ENCODE measurements around the gene PIM3. TPM values are rescaled to one million over a fixed set of nuclear protein-coding genes. Genes with fewer than 3 reads are reported as not detected.

The PIM3 gene
- total RNA-seq (100 to 1,000 TPM; 227 to 241 TPM), total RNA-seq (87.3 to 229 reads per million in 2 donors)

DNA sequence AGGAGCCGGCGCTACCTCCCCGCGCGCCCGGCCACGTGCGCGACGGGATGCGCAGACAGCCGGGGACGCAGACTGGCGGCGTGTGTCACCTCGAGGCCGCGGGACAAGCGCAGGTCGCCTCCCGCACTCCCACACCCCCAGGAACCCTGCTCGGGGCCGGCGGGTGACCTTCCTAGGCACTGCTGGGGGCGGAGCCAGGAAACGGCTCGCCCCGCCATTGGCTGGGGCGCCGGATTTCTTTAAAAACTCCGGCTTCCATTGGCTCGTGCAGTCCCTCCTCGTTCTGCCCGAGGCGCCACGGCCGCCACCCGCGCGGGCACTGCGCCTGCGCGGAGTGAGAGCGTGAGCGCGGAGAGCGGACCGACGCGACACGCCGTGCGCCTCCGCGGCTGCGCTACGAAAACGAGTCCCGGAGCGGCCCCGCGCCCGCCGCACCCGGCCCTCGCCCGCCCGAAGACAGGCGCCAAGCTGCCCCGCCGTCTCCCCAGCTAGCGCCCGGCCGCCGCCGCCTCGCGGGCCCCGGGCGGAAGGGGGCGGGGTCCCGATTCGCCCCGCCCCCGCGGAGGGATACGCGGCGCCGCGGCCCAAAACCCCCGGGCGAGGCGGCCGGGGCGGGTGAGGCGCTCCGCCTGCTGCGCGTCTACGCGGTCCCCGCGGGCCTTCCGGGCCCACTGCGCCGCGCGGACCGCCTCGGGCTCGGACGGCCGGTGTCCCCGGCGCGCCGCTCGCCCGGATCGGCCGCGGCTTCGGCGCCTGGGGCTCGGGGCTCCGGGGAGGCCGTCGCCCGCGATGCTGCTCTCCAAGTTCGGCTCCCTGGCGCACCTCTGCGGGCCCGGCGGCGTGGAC, at the start of gene PIM3:
TSS of gene PIM3 (plus strand) at position 614 of the 846 bp plus-strand sequence. CDS start at position 790, 176 bp downstream.
- Mint-ChIP-seq H3K36me3 (ENCODE audit: low read depth) (no peaks in the 10 kb centered on the region), H3K4me1 (peaks cover 22% of the 10 kb centered on the region), H3K27me3 (no peaks in the 10 kb centered on the region), H3K27ac (peak within 1 kb of the TSS; percentile 98), H3K4me3 (peak within 1 kb of the TSS; percentile 93)
- DNase-seq (peak; percentile 84 to 88 (median 84)), ATAC-seq (peak; percentile 70)
- no peaks in the 10 kb centered on the region for H3K9me3 ChIP-seq (ENCODE audit: control insufficient read depth, low read length, poor library complexity, severe bottlenecking)

DNA sequence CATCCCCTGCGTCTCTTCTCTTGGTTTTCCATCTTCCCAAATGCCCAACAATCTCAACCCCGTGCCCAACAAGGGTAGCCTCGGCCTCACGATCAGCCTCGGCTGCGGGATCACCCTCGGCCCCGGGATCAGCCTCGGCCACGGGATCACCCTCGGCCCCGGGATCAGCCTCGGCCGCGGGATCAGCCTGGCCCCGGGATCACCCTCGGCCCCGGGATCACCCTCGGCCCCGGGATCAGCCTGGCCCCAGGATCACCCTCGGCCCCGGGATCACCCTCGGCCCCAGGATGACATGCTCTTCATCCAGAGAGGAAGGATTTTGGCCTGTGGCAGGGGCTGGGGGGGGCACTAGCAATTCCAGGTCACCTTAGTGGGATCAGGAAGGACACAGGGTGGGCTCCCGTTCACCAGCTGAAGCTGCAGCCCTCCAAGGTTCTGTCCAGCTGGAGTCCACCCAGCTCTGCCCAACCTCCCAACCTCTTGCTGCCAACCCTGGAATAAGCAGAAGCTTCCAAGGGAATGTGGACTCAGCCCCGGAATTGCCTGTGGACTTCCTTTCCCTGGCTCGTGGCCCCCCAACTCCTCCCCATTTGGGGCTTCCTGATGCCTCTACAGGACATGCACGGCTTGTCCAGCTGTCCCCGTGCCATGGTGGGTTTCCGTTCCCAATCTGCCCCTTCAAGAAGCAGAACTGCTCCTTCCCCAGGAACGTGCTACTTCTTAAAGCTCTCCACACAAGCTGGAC, 48.5 kb upstream of the PIM3 start:
- peaks cover 11% of the 10 kb centered on the region for H3K4me1 Mint-ChIP-seq
- no peaks in the 10 kb centered on the region for H3K9me3 ChIP-seq (ENCODE audit: control insufficient read depth, low read length, poor library complexity, severe bottlenecking)
- no peak for DNase-seq
- no peak overlapping the region for H3K4me3 Mint-ChIP-seq
- H3K27me3 Mint-ChIP-seq: no peaks in the 10 kb centered on the region
- no peaks in the 10 kb centered on the region for H3K36me3 Mint-ChIP-seq (ENCODE audit: low read depth)
- H3K27ac Mint-ChIP-seq: no peak overlapping the region
- no peak for ATAC-seq

DNA sequence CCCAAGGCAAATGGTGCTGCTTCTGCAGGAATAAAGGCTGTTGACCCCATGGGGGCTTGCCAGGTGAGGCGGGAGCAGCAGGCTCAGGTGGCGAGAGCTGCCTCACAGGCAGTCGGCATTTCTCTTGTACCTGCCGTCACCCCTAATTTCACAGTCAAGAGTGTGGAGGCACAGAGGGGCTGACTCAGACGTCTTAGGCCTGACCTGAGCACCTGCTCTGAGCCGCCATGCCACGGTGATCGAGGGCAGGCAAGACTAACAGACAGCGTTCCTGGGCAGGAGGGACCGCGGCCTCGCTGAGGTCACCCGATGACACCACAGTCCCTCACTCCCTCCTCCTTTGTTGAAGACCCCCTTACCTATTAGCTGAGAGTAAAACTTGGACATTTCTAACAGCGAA, 47.5 kb upstream of the PIM3 start:
- peaks cover 11% of the 10 kb centered on the region for H3K4me1 Mint-ChIP-seq
- H3K36me3 Mint-ChIP-seq (ENCODE audit: low read depth): no peaks in the 10 kb centered on the region
- no peaks in the 10 kb centered on the region for H3K27me3 Mint-ChIP-seq
- H3K9me3 ChIP-seq (ENCODE audit: control insufficient read depth, low read length, poor library complexity, severe bottlenecking): no peaks in the 10 kb centered on the region
- ATAC-seq (no peak), DNase-seq (no peak)
- no peak overlapping the region for H3K4me3 Mint-ChIP-seq
- H3K27ac Mint-ChIP-seq: no peak overlapping the region

DNA sequence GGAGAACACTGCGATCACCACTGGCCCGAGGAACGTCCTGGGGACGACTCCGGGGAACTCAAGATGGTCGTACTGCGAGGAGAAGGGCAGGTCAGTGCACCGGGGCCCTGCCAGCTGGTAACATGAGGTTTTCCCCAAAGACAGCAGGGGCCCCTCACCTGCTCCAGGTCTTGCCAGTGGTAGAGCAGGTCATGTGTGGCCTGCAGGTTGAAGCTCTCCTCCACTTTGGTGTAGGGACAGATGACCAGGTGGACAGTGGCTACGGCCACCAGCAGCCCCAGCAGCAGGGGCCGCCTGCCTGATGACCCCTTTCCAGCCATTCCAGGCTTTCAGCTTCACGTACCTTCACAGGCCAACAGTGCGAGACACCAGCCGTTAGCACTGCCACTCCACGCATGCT, 47.1 kb upstream of the PIM3 start:
- peak overlapping the region; percentile 60 for H3K27ac Mint-ChIP-seq
- H3K4me1 Mint-ChIP-seq: peaks cover 11% of the 10 kb centered on the region
- DNase-seq (no peak), ATAC-seq (no peak)
- no peaks in the 10 kb centered on the region for H3K36me3 Mint-ChIP-seq (ENCODE audit: low read depth)
- H3K9me3 ChIP-seq (ENCODE audit: control insufficient read depth, low read length, poor library complexity, severe bottlenecking): no peaks in the 10 kb centered on the region
- H3K4me3 Mint-ChIP-seq: no peak overlapping the region
- H3K27me3 Mint-ChIP-seq: no peaks in the 10 kb centered on the region

DNA sequence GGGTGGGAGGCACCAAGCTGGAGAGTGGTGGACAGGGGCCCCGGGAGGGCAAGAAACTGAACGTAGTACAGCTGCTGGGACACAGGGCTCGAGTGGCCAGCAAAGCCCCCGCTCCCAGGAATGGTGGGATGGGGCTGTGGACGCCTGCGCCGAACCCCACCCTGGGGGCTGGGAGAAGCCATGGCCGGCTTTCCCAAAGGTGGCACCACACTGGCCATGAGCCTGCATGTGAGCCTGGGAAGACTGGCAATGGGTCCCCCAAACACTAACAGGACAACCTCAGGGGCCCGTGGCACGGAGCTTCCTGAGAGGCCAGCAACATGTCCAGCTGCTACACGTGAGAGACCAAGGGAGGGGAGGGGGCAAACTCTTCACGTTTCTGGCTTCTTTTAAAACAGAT, 46.3 kb upstream of the PIM3 start:
- ATAC-seq: no peak
- H3K9me3 ChIP-seq (ENCODE audit: control insufficient read depth, low read length, poor library complexity, severe bottlenecking): no peaks in the 10 kb centered on the region
- Mint-ChIP-seq H3K4me1 (peaks cover 11% of the 10 kb centered on the region), H3K27me3 (no peaks in the 10 kb centered on the region), H3K4me3 (no peak overlapping the region), H3K27ac (peak overlapping the region; percentile 60), H3K36me3 (ENCODE audit: low read depth) (no peaks in the 10 kb centered on the region)
- no peak for DNase-seq

DNA sequence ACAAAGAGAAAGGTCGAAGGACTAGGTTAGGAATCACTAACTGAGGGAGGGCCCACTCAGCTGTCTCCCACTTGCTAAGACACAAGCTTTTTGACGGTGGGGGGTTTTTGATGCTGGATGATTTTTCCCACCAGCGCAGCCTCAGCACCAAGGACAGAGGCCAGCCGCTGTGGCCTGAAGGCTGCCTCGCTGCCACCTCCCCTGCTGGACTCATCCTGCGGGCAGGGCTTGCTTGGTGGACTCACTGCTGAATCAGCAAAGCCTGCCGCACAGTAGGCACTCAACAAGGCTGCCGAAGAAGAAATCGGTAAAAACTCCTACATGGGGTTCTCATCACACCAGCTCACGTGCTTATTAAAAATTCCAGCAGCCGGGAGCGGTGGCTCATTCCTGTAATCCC, 45.0 kb upstream of the PIM3 start:
- DNase-seq (no peak), ATAC-seq (no peak)
- Mint-ChIP-seq H3K4me1 (peaks cover 15% of the 10 kb centered on the region), H3K27ac (no peak overlapping the region), H3K36me3 (ENCODE audit: low read depth) (no peaks in the 10 kb centered on the region), H3K27me3 (no peaks in the 10 kb centered on the region), H3K4me3 (no peak overlapping the region)
- H3K9me3 ChIP-seq (ENCODE audit: control insufficient read depth, low read length, poor library complexity, severe bottlenecking): no peaks in the 10 kb centered on the region

DNA sequence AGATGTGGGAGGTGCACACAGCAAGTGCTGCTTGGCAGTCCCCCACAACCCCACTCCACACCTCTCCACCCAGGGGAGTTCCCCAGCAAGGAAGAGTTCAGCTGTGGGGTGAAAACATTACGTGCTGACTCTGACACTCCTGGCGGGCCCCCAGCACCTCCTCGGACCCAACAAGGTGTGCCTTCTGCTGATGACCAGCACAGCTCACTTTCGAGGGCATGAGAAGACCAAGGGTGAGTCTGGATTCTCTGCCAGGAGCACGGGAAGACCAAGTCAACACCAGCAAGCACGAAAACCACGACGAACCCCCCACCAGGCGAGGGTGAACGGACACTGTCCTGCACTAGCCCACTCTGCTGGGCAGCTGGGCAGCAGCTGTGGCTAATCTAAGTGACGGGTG, 43.7 kb upstream of the PIM3 start:
- no peak for DNase-seq
- Mint-ChIP-seq H3K36me3 (ENCODE audit: low read depth) (no peaks in the 10 kb centered on the region), H3K4me3 (peak overlapping the region; percentile 92), H3K4me1 (peaks cover 14% of the 10 kb centered on the region), H3K27ac (peak overlapping the region; percentile 80), H3K27me3 (no peaks in the 10 kb centered on the region)
- H3K9me3 ChIP-seq (ENCODE audit: control insufficient read depth, low read length, poor library complexity, severe bottlenecking): no peaks in the 10 kb centered on the region
- ATAC-seq: no peak

DNA sequence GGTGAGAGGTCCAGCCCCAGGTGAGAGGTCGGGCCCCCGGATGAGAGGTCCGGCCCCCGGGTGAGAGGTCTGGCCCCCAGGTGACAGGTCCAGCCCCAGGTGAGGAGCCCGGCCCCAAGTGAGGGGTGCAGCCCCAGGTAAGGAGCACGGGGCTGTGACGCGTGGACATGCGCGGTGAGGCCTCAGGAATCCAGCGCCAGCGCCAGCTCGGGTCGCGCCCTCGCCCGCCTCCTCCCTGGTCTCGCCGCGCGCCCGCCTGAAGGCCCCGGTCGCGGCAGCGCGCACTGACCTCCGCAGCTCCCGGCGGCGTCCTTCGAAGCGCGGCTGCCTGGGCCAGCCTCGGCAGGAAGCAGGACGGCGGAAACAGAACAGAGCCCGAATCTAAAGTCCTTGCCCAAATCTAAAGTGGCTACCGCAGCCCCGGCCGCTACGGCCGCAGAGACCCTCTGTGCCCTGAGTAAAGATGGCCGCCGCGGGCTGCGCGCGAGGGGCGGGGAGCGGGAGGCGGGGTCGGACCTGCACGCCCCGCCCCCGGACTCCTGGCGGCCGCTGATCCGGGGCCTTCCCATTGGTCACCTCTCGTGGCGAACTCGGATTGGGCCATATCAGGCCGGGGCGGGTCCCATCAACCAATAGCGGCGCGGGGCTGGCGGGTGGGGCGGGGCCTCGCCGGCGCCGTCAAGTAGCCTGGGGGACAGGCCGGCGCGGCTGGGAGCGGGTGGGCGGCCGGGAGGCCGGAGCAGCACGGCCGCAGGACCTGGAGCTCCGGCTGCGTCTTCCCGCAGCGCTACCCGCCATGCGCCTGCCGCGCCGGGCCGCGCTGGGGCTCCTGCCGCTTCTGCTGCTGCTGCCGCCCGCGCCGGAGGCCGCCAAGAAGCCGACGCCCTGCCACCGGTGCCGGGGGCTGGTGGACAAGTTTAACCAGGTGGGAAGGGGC, 42.3 kb upstream of the PIM3 start, which contains the start of the genes ALG12 and CRELD2:
TSS of gene ALG12 (minus strand) at position 465 of the 937 bp plus-strand sequence. CDS start 4,673 bp downstream, outside the sequence.
TSS of gene CRELD2 (plus strand) at position 661 of the 937 bp plus-strand sequence. CDS start at position 797, 136 bp downstream.
- peak within 1 kb of the TSS; percentile 92 for H3K4me3 Mint-ChIP-seq
- peaks cover 14% of the 10 kb centered on the region for H3K4me1 Mint-ChIP-seq
- no peaks in the 10 kb centered on the region for H3K36me3 Mint-ChIP-seq (ENCODE audit: low read depth)
- no peaks in the 10 kb centered on the region for H3K9me3 ChIP-seq (ENCODE audit: control insufficient read depth, low read length, poor library complexity, severe bottlenecking)
- ATAC-seq: peak; percentile 98
- DNase-seq: peak; percentile 94 to 96 (median 96)
- H3K27ac Mint-ChIP-seq: peak within 1 kb of the TSS; percentile 80
- no peaks in the 10 kb centered on the region for H3K27me3 Mint-ChIP-seq

DNA sequence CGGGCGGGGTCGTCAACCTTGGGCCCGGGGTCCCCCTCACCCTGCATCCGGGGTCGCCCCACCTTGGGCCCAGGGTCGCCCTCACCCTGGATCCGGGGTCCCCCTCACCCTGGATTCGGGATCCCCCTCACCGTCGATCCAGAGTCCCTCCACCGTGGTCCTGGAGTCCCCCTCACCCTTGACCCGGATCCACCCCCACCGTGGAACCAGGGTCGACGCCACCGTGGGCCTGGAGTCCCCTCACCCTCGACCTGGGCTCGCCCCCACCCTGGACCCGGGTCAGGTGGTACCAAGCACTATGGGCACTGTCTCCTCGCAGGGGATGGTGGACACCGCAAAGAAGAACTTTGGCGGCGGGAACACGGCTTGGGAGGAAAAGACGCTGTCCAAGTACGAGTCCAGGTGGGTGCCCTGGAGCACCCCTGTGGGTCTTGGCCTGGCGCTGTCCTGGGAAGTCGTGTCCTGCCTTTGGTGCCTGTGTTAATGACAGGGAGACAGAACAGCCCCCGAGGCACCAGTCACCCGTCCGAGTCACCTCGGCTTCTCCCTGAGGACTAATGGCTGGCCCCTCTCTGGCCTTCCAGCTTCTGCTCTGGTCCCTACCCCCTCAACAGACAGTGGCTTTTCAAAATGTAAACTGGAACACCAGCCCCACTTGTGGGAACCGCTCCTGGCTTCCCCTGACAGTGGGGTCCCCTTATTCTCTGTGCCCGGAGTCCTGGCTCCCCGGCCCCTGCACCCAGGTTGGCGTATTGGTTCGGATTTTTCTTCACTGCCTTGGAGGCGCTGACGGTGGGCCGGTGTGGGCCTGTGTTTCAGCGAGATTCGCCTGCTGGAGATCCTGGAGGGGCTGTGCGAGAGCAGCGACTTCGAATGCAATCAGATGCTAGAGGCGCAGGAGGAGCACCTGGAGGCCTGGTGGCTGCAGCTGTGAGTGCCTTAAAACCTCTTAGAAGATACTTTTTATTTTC, 41.4 kb upstream of the PIM3 start:
- H3K27ac Mint-ChIP-seq: peak overlapping the region; percentile 71
- no peak for DNase-seq
- no peaks in the 10 kb centered on the region for H3K36me3 Mint-ChIP-seq (ENCODE audit: low read depth)
- ATAC-seq: no peak
- no peaks in the 10 kb centered on the region for H3K9me3 ChIP-seq (ENCODE audit: control insufficient read depth, low read length, poor library complexity, severe bottlenecking)
- peak overlapping the region; percentile 92 for H3K4me3 Mint-ChIP-seq
- no peaks in the 10 kb centered on the region for H3K27me3 Mint-ChIP-seq
- H3K4me1 Mint-ChIP-seq: peaks cover 14% of the 10 kb centered on the region

DNA sequence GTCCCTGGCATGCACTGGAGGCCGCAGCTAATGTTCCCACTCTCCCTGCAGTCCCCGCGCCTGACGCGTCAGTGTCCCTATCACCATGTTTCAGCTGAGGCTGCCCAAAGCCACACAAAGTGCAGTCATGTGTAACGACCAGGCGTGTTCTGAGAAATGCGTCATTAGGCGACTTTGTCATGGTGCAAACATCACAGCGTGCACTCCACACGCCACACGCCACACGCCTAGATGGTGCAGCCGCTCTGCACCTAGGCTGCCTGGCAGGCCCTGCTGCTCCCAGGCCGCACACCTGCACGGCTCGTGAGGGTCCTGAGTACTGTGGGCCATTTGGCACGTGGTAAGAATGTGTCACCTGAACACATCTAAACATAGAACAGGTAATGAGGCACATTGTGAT, 39.7 kb upstream of the PIM3 start:
- DNase-seq (no peak), ATAC-seq (no peak)
- H3K9me3 ChIP-seq (ENCODE audit: control insufficient read depth, low read length, poor library complexity, severe bottlenecking): no peaks in the 10 kb centered on the region
- H3K27ac Mint-ChIP-seq: no peak overlapping the region
- peaks cover 21% of the 10 kb centered on the region for H3K4me1 Mint-ChIP-seq
- H3K36me3 Mint-ChIP-seq (ENCODE audit: low read depth): peaks cover 3% of the 10 kb centered on the region
- peak overlapping the region; percentile 31 for H3K4me3 Mint-ChIP-seq
- no peaks in the 10 kb centered on the region for H3K27me3 Mint-ChIP-seq

DNA sequence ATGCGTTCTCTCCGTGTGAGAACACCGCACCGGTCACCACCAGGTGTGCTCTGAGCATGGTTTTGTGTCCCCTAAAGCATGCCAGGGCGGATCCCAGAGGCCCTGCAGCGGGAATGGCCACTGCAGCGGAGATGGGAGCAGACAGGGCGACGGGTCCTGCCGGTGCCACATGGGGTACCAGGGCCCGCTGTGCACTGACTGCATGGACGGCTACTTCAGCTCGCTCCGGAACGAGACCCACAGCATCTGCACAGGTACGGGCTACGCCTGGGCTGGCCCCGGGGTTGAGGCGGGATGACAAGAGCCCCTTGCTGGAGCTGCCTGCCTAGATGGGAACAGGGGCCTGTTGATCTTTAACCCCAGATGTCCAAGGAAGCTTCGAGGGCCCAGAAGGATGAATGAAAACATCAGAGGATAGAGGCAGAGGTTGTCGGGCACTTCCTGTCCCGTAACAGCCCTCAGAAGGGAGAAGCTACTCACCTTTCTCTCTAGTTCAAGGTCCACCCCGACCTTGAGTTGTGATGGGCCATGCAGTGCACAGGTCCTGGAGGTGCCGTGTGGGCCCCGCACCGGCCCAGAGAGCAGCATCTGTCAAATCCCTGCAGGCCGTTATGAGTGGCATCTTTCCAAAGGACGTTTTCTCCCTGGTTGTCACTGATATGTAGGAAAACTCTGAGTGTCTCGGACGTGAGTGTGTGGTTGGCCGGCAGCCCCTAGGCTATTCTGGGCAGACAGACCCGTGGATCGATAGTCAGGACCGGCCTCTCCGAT, 38.9 kb upstream of the PIM3 start:
- Mint-ChIP-seq H3K36me3 (ENCODE audit: low read depth) (peaks cover 3% of the 10 kb centered on the region), H3K4me1 (peaks cover 25% of the 10 kb centered on the region), H3K27me3 (no peaks in the 10 kb centered on the region), H3K4me3 (no peak overlapping the region), H3K27ac (no peak overlapping the region)
- ATAC-seq (no peak), DNase-seq (no peak)
- H3K9me3 ChIP-seq (ENCODE audit: control insufficient read depth, low read length, poor library complexity, severe bottlenecking): no peaks in the 10 kb centered on the region

Data from T-helper 17 cell (primary cell).